Eye (tissue), 1 donor: Measurements from ENCODE around the gene TNFRSF9.
"Not testable (repeated sequence)": the region's sequence is repeated elsewhere in the genome, so short reads cannot be mapped to it uniquely, and the experiment has no call there.

Source experiments
- DNase-seq: peaks from one replicate; pipeline ENCODE4 v3.0.0-alpha.2; 2015

TNFRSF9 gene

GRCh38 chr1:7960867-7961215 is 20.2 kb upstream of the TNFRSF9 start:
- DNase-seq, result no peak

GRCh38 chr1:7960165-7960564 is 19.5 kb upstream of the TNFRSF9 start:
- no peak for DNase-seq

- DNase-seq, result no peak
Measured at GRCh38 chr1:7956218-7957032, 15.8 kb upstream of the TNFRSF9 start.

GRCh38 chr1:7954683-7955082 is 14.0 kb upstream of the TNFRSF9 start:
- no peak for DNase-seq

- peak; percentile 95 for DNase-seq
Measured at GRCh38 chr1:7953850-7954609, 13.4 kb upstream of the TNFRSF9 start.

GRCh38 chr1:7952791-7953190 is 12.2 kb upstream of the TNFRSF9 start:
- DNase-seq, result not testable (repeated sequence)

GRCh38 chr1:7948960-7949359 is 8.3 kb upstream of the TNFRSF9 start:
- DNase-seq, result no peak

GRCh38 chr1:7943251-7943650 is 2.6 kb upstream of the TNFRSF9 start:
- no peak for DNase-seq

- DNase-seq, result peak; percentile 83
Measured at GRCh38 chr1:7942214-7942921, 1.7 kb upstream of the TNFRSF9 start.

- DNase-seq, result no peak
Measured at GRCh38 chr1:7941437-7941793, 776 bp upstream of the TNFRSF9 start.

- DNase-seq, result no peak
Measured at GRCh38 chr1:7940034-7940433, 605 bp downstream of the TNFRSF9 start.

- DNase-seq, result no peak
Measured at GRCh38 chr1:7938070-7938469, 2.6 kb downstream of the TNFRSF9 start.

GRCh38 chr1:7932524-7933138 is 8.0 kb downstream of the TNFRSF9 start:
- DNase-seq, result peak; percentile 21

- DNase-seq, result no peak
Measured at GRCh38 chr1:7931446-7931812, 9.2 kb downstream of the TNFRSF9 start.

GRCh38 chr1:7930645-7931445 is 9.8 kb downstream of the TNFRSF9 start:
- no peak for DNase-seq

GRCh38 chr1:7929637-7930036 is 11.0 kb downstream of the TNFRSF9 start:
- no peak for DNase-seq

- no peak for DNase-seq
Measured at GRCh38 chr1:7928247-7928646, 12.4 kb downstream of the TNFRSF9 start.

- not testable (repeated sequence) for DNase-seq
Measured at GRCh38 chr1:7927061-7927460, 13.6 kb downstream of the TNFRSF9 start.

- DNase-seq, result no peak
Measured at GRCh38 chr1:7922301-7922700, 18.3 kb downstream of the TNFRSF9 start.

- DNase-seq, result no peak
Measured at GRCh38 chr1:7921796-7922195, 18.8 kb downstream of the TNFRSF9 start.

- no peak for DNase-seq
Measured at GRCh38 chr1:7919880-7920279, 20.8 kb downstream of the TNFRSF9 start.

GRCh38 chr1:7917971-7918370 is 22.7 kb downstream of the TNFRSF9 start:
- not testable (repeated sequence) for DNase-seq

- DNase-seq, result no peak
Measured at GRCh38 chr1:7916501-7916830, 24.2 kb downstream of the TNFRSF9 start.
